GM18861 (cell line): Measurements from ENCODE around the gene P3H2.
"Not testable (repeated sequence)": the region's sequence is repeated elsewhere in the genome, so short reads cannot be mapped to it uniquely, and the experiment has no call there.

Experiments
- ATAC-seq: cut with Tn5 transposase; IDR thresholded peaks from one replicate; pipeline ENCODE4 v1.9.1; 2021; ENCODE audit not compliant: unreplicated experiment

The P3H2 gene

DNA sequence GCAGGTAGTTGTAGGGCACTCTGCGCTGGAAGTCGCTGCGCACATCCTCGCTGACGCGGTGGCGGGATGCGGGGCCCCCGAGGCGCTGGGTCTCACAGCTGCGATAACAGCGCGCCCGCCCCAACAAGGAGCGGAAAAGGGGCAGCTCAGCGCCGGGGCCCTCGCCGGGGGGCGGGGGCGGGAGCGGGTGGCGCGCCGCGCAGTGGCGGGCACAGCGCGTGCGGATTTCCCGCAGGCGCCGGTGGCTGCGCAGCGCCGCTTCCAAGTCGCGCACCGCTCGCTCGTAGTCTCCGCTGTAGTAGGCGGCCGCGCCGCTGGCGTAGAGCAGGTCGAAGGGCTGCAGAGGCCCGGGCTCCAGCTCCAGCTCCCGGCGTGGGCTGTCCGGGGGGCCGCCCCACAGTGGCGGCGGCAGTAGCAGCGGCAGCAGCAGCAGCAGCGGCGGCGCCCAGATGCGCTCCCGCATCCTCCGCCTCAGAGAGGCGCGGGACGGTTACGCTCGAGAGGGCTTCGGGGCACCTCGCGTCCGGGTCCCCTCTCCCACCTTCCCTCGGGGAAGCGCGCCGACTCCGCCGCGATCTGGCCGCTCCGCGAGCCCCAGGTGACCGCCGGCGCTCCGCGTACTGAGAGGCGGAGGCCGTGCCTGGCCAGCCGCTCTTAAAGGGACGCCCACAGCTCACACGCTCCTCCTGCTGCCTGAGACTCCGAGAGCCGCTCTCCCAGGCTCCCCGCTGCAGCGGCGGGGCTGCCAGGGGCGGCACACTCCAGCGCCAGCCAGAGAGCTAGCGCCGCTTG is at the start of gene P3H2:
P3H2 (minus strand) TSS at position 629 of the 792 bp plus-strand sequence; CDS start at position 463, 166 bp downstream.
- ATAC-seq, result no peak

GRCh38 chr3:190169877-190170276 is 49.2 kb upstream of the P3H2 start:
- peak; percentile 75 for ATAC-seq

DNA sequence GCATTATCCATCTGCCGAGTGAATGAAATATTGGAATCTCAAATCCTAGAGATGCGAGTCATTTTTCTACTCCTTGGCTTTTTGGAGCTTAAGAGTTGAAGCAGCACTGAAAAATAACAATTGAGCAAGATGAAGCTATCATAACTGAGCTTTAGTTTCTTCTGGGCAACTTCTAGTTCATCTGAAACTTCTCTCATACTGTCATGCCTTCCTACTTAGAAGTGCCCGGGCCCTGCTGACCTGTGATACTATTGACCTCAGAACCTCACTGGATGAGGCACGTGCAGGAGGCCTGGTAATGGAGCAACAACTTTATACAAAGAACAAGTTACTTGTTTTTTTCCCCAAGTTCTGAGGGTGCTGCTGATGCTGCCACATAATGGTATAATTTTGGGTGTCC is 48.5 kb upstream of the P3H2 start:
- no peak for ATAC-seq

DNA sequence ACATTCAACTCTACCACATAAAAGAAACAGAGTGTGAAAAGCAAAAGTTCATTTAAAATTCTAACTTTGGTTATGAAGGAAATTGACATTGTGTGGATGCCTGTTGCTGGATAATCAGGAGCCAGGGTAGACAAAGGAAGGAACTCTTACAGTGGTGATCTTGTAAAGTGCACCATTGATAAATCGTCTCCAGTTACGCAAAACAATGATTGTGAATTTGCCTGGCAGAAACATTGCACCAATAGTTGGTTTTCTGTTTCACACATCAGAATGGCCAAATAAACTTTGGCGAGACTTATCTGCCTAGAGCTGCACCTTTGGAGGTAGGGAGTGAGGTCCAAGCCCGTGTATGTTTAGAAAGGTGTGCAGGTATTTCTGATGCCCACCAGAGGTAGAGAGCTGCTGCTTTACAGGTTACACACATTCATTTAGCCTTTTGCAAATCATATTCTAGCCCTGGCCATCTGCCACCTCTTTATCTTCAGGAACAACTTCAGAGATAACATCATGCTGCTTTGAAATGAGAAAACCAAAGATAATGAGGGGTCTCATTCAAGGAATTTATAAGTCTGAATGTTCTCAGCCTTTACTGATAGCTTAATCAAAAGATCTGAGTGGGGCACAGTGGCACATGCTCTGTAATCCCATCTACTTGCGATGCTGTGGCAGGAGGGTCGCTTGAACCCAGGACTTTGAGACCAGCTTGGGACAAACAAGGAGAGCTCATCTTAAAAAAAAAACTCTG is 47.4 kb upstream of the P3H2 start:
- no peak for ATAC-seq

- ATAC-seq, result no peak
Measured at GRCh38 chr3:190166948-190167347, 46.3 kb upstream of the P3H2 start.

- ATAC-seq, result no peak
Measured at GRCh38 chr3:190165253-190165652, 44.6 kb upstream of the P3H2 start.

- ATAC-seq, result not testable (repeated sequence)
Measured at GRCh38 chr3:190162013-190162412, 41.3 kb upstream of the P3H2 start.

GRCh38 chr3:190159902-190160435 is 39.3 kb upstream of the P3H2 start:
- ATAC-seq, result no peak

DNA sequence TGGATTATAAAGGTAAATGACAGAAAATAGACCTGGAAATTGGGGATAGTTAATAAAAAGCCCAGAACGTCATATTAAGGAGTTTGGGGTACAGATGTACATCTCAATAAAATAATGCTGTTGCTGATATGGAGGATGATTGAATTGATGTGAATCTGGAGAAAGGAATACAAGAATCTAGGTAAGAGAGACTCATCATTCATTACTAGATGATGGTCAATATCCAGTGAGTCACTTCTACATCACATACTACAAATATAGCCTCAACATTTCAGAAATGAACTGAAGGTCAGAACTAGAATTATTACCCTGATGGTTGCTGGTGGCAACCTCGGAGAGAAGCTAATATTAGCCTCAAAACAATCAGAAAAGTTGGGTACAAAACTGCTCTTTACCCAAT is 37.6 kb upstream of the P3H2 start:
- no peak for ATAC-seq

- no peak for ATAC-seq
Measured at GRCh38 chr3:190155752-190156151, 35.1 kb upstream of the P3H2 start.

DNA sequence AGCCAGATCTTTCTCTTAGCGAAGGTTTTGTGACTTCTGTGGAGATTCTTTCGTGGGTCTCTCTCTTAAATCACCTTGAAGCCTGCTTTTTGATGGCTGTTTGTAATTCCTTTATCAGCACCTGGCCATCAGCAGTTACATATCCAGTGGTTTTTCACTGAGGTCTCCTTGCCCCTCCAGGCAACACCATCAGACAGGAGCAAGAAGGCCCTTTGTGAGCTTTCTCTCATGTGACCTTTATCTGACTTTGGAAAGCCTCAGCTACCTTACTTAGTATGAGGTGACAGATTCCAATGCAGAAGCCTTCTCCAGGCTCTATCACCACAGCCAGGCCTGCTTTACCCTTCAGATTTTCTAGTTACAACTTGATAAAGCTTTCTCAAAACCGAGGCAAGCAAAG is 30.0 kb upstream of the P3H2 start:
- ATAC-seq, result no peak

DNA sequence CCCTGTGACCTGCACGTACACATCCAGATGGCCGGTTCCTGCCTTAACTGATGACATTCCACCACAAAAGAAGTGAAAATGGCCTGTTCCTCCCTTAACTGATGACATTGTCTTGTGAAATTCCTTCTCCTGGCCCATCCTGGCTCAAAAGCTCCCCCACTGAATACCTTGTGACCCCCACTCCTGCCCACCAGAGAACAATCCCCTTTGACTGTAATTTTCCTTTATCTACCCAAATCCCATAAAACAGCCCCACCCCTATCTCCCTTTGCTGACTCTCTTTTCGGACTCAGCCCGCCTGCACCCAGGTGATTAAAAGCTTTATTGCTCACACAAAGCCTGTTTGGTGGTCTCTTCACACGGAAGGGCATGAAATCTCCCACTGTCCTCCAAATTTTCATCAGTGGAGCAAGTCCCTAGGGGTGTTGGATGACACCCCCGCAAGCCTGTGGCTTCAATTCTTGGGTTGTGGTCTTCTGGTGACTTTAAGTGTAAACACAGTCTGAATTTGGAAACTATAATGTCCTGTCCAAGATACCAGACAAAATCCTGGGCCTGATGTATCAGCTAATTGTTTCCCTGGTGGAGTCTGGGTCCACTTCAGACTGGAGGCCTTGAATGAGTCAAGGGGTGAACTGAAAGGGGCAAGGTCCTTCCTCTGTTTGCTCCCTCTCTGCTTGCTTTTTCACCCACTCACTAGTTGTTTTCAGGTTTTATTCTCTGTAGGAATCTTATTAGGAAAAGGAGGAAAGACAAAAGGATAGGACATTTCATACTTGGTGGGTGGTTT is 29.3 kb upstream of the P3H2 start:
- ATAC-seq, result not testable (repeated sequence)

DNA sequence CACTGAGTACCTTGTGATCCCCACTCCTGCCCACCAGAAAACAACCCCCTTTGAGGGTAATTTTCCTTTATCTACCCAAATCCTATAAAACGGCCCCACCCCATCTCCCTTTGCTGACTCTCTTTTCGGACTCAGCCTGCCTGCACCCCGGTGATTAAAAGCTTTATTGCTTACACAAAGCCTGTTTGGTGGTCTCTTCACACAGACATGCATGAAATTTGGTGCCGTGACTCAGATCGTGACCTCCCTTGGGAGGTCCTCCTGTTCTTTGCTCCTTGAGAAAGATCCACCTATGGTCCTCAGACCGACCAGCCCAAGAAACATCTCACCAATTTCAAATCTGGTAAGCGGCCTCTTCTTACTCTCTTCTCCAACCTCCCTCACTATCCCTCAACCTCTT is 24.1 kb upstream of the P3H2 start:
- not testable (repeated sequence) for ATAC-seq

DNA sequence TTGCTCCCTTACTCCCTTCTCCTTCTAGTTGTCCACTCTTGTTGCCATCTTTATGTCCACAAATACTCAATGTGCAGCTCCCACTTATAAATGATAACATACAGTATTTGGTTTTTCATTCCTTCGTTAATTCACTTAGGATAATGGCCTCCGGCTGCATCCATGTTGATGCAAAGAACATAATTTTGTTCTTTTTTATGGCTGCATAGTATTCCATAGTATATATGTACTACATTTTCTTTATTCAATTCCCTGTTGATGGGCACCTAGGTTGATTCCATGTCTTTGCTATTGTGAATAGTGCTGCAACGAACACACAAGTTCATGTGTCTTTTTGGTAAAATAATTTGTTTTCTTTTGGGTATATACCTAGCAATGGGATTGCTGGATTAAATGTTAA is 21.3 kb upstream of the P3H2 start:
- ATAC-seq, result no peak

GRCh38 chr3:190139365-190139764 is 18.7 kb upstream of the P3H2 start:
- ATAC-seq, result no peak

DNA sequence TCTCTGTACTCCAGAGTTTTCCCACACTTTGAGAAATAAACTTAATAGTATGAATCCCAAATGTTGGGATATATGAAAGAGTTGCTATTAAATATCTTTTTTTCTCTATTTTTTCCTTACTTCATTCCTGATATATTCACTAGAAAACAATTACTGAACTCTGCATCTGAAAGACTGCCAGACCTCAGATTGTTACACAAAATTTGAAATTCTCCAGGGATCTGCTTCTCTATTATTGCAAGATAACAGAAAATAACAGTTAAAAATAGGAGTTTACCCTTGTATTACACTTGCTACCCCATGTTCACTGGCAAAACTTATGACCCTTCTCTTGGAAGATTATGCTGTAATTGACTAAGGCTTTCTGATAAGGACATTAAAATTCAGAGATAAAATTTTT is 11.7 kb upstream of the P3H2 start:
- no peak for ATAC-seq

GRCh38 chr3:190131329-190131728 is 10.6 kb upstream of the P3H2 start:
- ATAC-seq, result no peak

- no peak for ATAC-seq
Measured at GRCh38 chr3:190130696-190131095, 10.0 kb upstream of the P3H2 start.

- ATAC-seq, result no peak
Measured at GRCh38 chr3:190130037-190130436, 9.3 kb upstream of the P3H2 start.

GRCh38 chr3:190127797-190128196 is 7.1 kb upstream of the P3H2 start:
- no peak for ATAC-seq

DNA sequence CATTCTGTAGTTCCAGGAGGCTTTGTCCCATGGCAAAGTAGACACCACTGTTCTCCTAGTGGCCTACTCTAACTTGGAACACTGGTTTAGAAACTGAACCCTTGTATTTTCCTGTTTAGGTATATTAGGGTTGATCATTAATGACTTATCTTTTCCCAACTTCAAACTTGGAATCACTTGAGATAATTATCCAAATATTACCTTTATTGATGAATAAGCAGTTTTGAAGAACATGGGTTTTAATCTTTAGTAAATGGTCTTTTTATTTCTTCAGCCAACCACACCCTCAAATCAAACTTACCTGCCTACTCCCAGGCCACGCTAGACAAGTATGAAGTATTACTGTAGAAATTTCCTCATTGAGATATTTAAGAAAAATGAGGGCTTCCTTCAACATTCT is 6.5 kb upstream of the P3H2 start:
- ATAC-seq, result no peak
